Measurements from ENCODE around the gene SETD7.

Gene SETD7

GRCh38 chr4:139553751-139554641 is 2.0 kb downstream of the SETD7 start:
- H3K4me3 ChIP-seq (ENCODE audit: low read depth, low read length) = no peak overlapping the region
- no peak for TF ChIP-seq POLR2A (IDR thresholded peaks at IDR 0.05; ENCODE audit: extremely low read depth, insufficient read length)
- TF ChIP-seq MAX (IDR thresholded peaks at IDR 0.05; ENCODE audit: low read depth, low read length) = no peak
- no peak for TF ChIP-seq MYC (IDR thresholded peaks at IDR 0.05; ENCODE audit: low read depth, low read length)
- no peak for TF ChIP-seq CTCF (IDR thresholded peaks at IDR 0.05; ENCODE audit: low read depth, low read length)
- no peak for DNase-seq (ENCODE audit: low read depth)

GRCh38 chr4:139552517-139553307 is 3.3 kb downstream of the SETD7 start:
- H3K4me3 ChIP-seq (ENCODE audit: low read depth, low read length) = no peak overlapping the region
- no peak for DNase-seq (ENCODE audit: low read depth)
- TF ChIP-seq POLR2A (IDR thresholded peaks at IDR 0.05; ENCODE audit: extremely low read depth, insufficient read length) (no peak), MAX (IDR thresholded peaks at IDR 0.05; ENCODE audit: low read depth, low read length) (no peak), MYC (IDR thresholded peaks at IDR 0.05; ENCODE audit: low read depth, low read length) (no peak), CTCF (IDR thresholded peaks at IDR 0.05; ENCODE audit: low read depth, low read length) (no peak)

GRCh38 chr4:139550724-139551429 is 5.1 kb downstream of the SETD7 start:
- no peak overlapping the region for H3K4me3 ChIP-seq (ENCODE audit: low read depth, low read length)
- TF ChIP-seq POLR2A (IDR thresholded peaks at IDR 0.05; ENCODE audit: extremely low read depth, insufficient read length) = no peak
- no peak for TF ChIP-seq CTCF (IDR thresholded peaks at IDR 0.05; ENCODE audit: low read depth, low read length)
- TF ChIP-seq MAX (IDR thresholded peaks at IDR 0.05; ENCODE audit: low read depth, low read length) = no peak
- TF ChIP-seq MYC (IDR thresholded peaks at IDR 0.05; ENCODE audit: low read depth, low read length) = no peak
- DNase-seq (ENCODE audit: low read depth) = no peak

- H3K4me3 ChIP-seq (ENCODE audit: low read depth, low read length) = no peak overlapping the region
- TF ChIP-seq MAX (IDR thresholded peaks at IDR 0.05; ENCODE audit: low read depth, low read length) (no peak), MYC (IDR thresholded peaks at IDR 0.05; ENCODE audit: low read depth, low read length) (no peak), POLR2A (IDR thresholded peaks at IDR 0.05; ENCODE audit: extremely low read depth, insufficient read length) (no peak), CTCF (IDR thresholded peaks at IDR 0.05; ENCODE audit: low read depth, low read length) (no peak)
- no peak for DNase-seq (ENCODE audit: low read depth)
Measured at GRCh38 chr4:139547979-139548378, 8.0 kb downstream of the SETD7 start.

- no peak for DNase-seq (ENCODE audit: low read depth)
- H3K4me3 ChIP-seq (ENCODE audit: low read depth, low read length) = no peak overlapping the region
- TF ChIP-seq POLR2A (IDR thresholded peaks at IDR 0.05; ENCODE audit: extremely low read depth, insufficient read length) = no peak
- no peak for TF ChIP-seq MAX (IDR thresholded peaks at IDR 0.05; ENCODE audit: low read depth, low read length)
- no peak for TF ChIP-seq CTCF (IDR thresholded peaks at IDR 0.05; ENCODE audit: low read depth, low read length)
- TF ChIP-seq MYC (IDR thresholded peaks at IDR 0.05; ENCODE audit: low read depth, low read length) = no peak
Measured at GRCh38 chr4:139540632-139541031, 15.4 kb downstream of the SETD7 start.

Measured in NB4 (cell line).